ENCODE results near the gene LRRC32.

Gene LRRC32

GRCh38 chr11:76656571-76657081, 13.9 kb downstream of the LRRC32 start:
- H3K4me1 ChIP-seq (ENCODE audit: control insufficient read depth, insufficient read depth, low read length, unreplicated experiment): no peaks in the 10 kb centered on the region
- H3K27me3 ChIP-seq (ENCODE audit: insufficient read depth, low read length): no peaks in the 10 kb centered on the region
- no peak overlapping the region for H3K27ac ChIP-seq (ENCODE audit: low read depth, low read length)
- no peak overlapping the region for H2AFZ ChIP-seq (ENCODE audit: low read length, unreplicated experiment)
- no peak overlapping the region for H3K4me3 ChIP-seq (ENCODE audit: low read depth, low read length)
- no peaks in the 10 kb centered on the region for H3K79me2 ChIP-seq (ENCODE audit: control insufficient read depth, insufficient read depth, low read length, unreplicated experiment)
- no peaks in the 10 kb centered on the region for H3K36me3 ChIP-seq (ENCODE audit: insufficient read depth, low read length)

- H3K36me3 ChIP-seq (ENCODE audit: insufficient read depth, low read length): no peaks in the 10 kb centered on the region
- H2AFZ ChIP-seq (ENCODE audit: low read length, unreplicated experiment): no peak overlapping the region
- no peak overlapping the region for H3K27ac ChIP-seq (ENCODE audit: low read depth, low read length)
- H3K79me2 ChIP-seq (ENCODE audit: control insufficient read depth, insufficient read depth, low read length, unreplicated experiment): no peaks in the 10 kb centered on the region
- H3K4me1 ChIP-seq (ENCODE audit: control insufficient read depth, insufficient read depth, low read length, unreplicated experiment): no peaks in the 10 kb centered on the region
- no peak overlapping the region for H3K4me3 ChIP-seq (ENCODE audit: low read depth, low read length)
- H3K27me3 ChIP-seq (ENCODE audit: insufficient read depth, low read length): no peaks in the 10 kb centered on the region
Measured at GRCh38 chr11:76656050-76656531, 14.5 kb downstream of the LRRC32 start.

GRCh38 chr11:76655501-76656049, 15.0 kb downstream of the LRRC32 start:
- Histone ChIP-seq H3K27ac (ENCODE audit: low read depth, low read length) (no peak overlapping the region), H3K27me3 (ENCODE audit: insufficient read depth, low read length) (no peaks in the 10 kb centered on the region), H3K4me1 (ENCODE audit: control insufficient read depth, insufficient read depth, low read length, unreplicated experiment) (no peaks in the 10 kb centered on the region), H3K4me3 (ENCODE audit: low read depth, low read length) (no peak overlapping the region), H2AFZ (ENCODE audit: low read length, unreplicated experiment) (no peak overlapping the region), H3K36me3 (ENCODE audit: insufficient read depth, low read length) (no peaks in the 10 kb centered on the region), H3K79me2 (ENCODE audit: control insufficient read depth, insufficient read depth, low read length, unreplicated experiment) (no peaks in the 10 kb centered on the region)

GRCh38 chr11:76654980-76655379, 15.6 kb downstream of the LRRC32 start:
- Histone ChIP-seq H2AFZ (ENCODE audit: low read length, unreplicated experiment) (no peak overlapping the region), H3K4me1 (ENCODE audit: control insufficient read depth, insufficient read depth, low read length, unreplicated experiment) (no peaks in the 10 kb centered on the region), H3K27me3 (ENCODE audit: insufficient read depth, low read length) (no peaks in the 10 kb centered on the region), H3K36me3 (ENCODE audit: insufficient read depth, low read length) (no peaks in the 10 kb centered on the region), H3K4me3 (ENCODE audit: low read depth, low read length) (no peak overlapping the region), H3K27ac (ENCODE audit: low read depth, low read length) (no peak overlapping the region), H3K79me2 (ENCODE audit: control insufficient read depth, insufficient read depth, low read length, unreplicated experiment) (no peaks in the 10 kb centered on the region)

- no peak overlapping the region for H3K27ac ChIP-seq (ENCODE audit: low read depth, low read length)
- H3K4me1 ChIP-seq (ENCODE audit: control insufficient read depth, insufficient read depth, low read length, unreplicated experiment): no peaks in the 10 kb centered on the region
- H3K79me2 ChIP-seq (ENCODE audit: control insufficient read depth, insufficient read depth, low read length, unreplicated experiment): no peaks in the 10 kb centered on the region
- no peak overlapping the region for H3K4me3 ChIP-seq (ENCODE audit: low read depth, low read length)
- H3K27me3 ChIP-seq (ENCODE audit: insufficient read depth, low read length): peaks cover 4% of the 10 kb centered on the region; the same call in 1 of the 2 replicates
- no peaks in the 10 kb centered on the region for H3K36me3 ChIP-seq (ENCODE audit: insufficient read depth, low read length)
- H2AFZ ChIP-seq (ENCODE audit: low read length, unreplicated experiment): no peak overlapping the region
Measured at GRCh38 chr11:76654298-76654851, 16.2 kb downstream of the LRRC32 start.

GRCh38 chr11:76653674-76654284, 16.8 kb downstream of the LRRC32 start:
- Histone ChIP-seq H3K27ac (ENCODE audit: low read depth, low read length) (no peak overlapping the region), H3K36me3 (ENCODE audit: insufficient read depth, low read length) (no peaks in the 10 kb centered on the region), H3K27me3 (ENCODE audit: insufficient read depth, low read length) (peaks cover 10% of the 10 kb centered on the region; the same call in 1 of the 2 replicates), H2AFZ (ENCODE audit: low read length, unreplicated experiment) (no peak overlapping the region), H3K4me3 (ENCODE audit: low read depth, low read length) (no peak overlapping the region), H3K79me2 (ENCODE audit: control insufficient read depth, insufficient read depth, low read length, unreplicated experiment) (no peaks in the 10 kb centered on the region), H3K4me1 (ENCODE audit: control insufficient read depth, insufficient read depth, low read length, unreplicated experiment) (no peaks in the 10 kb centered on the region)

- Histone ChIP-seq H3K79me2 (ENCODE audit: control insufficient read depth, insufficient read depth, low read length, unreplicated experiment) (no peaks in the 10 kb centered on the region), H3K27ac (ENCODE audit: low read depth, low read length) (no peak overlapping the region), H3K27me3 (ENCODE audit: insufficient read depth, low read length) (peaks cover 13% of the 10 kb centered on the region; the same call in 1 of the 2 replicates), H3K4me1 (ENCODE audit: control insufficient read depth, insufficient read depth, low read length, unreplicated experiment) (no peaks in the 10 kb centered on the region), H3K36me3 (ENCODE audit: insufficient read depth, low read length) (no peaks in the 10 kb centered on the region), H3K4me3 (ENCODE audit: low read depth, low read length) (no peak overlapping the region), H2AFZ (ENCODE audit: low read length, unreplicated experiment) (no peak overlapping the region)
Measured at GRCh38 chr11:76653012-76653673, 17.4 kb downstream of the LRRC32 start.

- no peaks in the 10 kb centered on the region for H3K79me2 ChIP-seq (ENCODE audit: control insufficient read depth, insufficient read depth, low read length, unreplicated experiment)
- H3K36me3 ChIP-seq (ENCODE audit: insufficient read depth, low read length): no peaks in the 10 kb centered on the region
- no peak overlapping the region for H3K4me3 ChIP-seq (ENCODE audit: low read depth, low read length)
- H2AFZ ChIP-seq (ENCODE audit: low read length, unreplicated experiment): no peak overlapping the region
- no peaks in the 10 kb centered on the region for H3K4me1 ChIP-seq (ENCODE audit: control insufficient read depth, insufficient read depth, low read length, unreplicated experiment)
- peaks cover 33% of the 10 kb centered on the region for H3K27me3 ChIP-seq (ENCODE audit: insufficient read depth, low read length)
- H3K27ac ChIP-seq (ENCODE audit: low read depth, low read length): no peak overlapping the region
Measured at GRCh38 chr11:76649851-76650372, 20.6 kb downstream of the LRRC32 start.

- no peaks in the 10 kb centered on the region for H3K4me1 ChIP-seq (ENCODE audit: control insufficient read depth, insufficient read depth, low read length, unreplicated experiment)
- no peak overlapping the region for H3K4me3 ChIP-seq (ENCODE audit: low read depth, low read length)
- H3K79me2 ChIP-seq (ENCODE audit: control insufficient read depth, insufficient read depth, low read length, unreplicated experiment): no peaks in the 10 kb centered on the region
- H3K36me3 ChIP-seq (ENCODE audit: insufficient read depth, low read length): no peaks in the 10 kb centered on the region
- H2AFZ ChIP-seq (ENCODE audit: low read length, unreplicated experiment): no peak overlapping the region
- H3K27me3 ChIP-seq (ENCODE audit: insufficient read depth, low read length): peaks cover 33% of the 10 kb centered on the region
- H3K27ac ChIP-seq (ENCODE audit: low read depth, low read length): no peak overlapping the region
Measured at GRCh38 chr11:76649011-76649410, 21.5 kb downstream of the LRRC32 start.

- no peaks in the 10 kb centered on the region for H3K36me3 ChIP-seq (ENCODE audit: insufficient read depth, low read length)
- no peak overlapping the region for H2AFZ ChIP-seq (ENCODE audit: low read length, unreplicated experiment)
- H3K4me3 ChIP-seq (ENCODE audit: low read depth, low read length): no peak overlapping the region
- no peaks in the 10 kb centered on the region for H3K4me1 ChIP-seq (ENCODE audit: control insufficient read depth, insufficient read depth, low read length, unreplicated experiment)
- H3K27me3 ChIP-seq (ENCODE audit: insufficient read depth, low read length): peaks cover 33% of the 10 kb centered on the region
- H3K79me2 ChIP-seq (ENCODE audit: control insufficient read depth, insufficient read depth, low read length, unreplicated experiment): no peaks in the 10 kb centered on the region
- no peak overlapping the region for H3K27ac ChIP-seq (ENCODE audit: low read depth, low read length)
Measured at GRCh38 chr11:76648061-76648460, 22.5 kb downstream of the LRRC32 start.
